GM21390 (cell line): Measurements from ENCODE around the gene TBXT.
"Not testable (repeated sequence)": the region's sequence is repeated elsewhere in the genome, so short reads cannot be mapped to it uniquely, and the experiment has no call there.

Experiments
- ATAC-seq: cut with Tn5 transposase; IDR thresholded peaks from one replicate; pipeline ENCODE4 v1.9.1; 2021; ENCODE audit not compliant: unreplicated experiment

Gene TBXT

DNA sequence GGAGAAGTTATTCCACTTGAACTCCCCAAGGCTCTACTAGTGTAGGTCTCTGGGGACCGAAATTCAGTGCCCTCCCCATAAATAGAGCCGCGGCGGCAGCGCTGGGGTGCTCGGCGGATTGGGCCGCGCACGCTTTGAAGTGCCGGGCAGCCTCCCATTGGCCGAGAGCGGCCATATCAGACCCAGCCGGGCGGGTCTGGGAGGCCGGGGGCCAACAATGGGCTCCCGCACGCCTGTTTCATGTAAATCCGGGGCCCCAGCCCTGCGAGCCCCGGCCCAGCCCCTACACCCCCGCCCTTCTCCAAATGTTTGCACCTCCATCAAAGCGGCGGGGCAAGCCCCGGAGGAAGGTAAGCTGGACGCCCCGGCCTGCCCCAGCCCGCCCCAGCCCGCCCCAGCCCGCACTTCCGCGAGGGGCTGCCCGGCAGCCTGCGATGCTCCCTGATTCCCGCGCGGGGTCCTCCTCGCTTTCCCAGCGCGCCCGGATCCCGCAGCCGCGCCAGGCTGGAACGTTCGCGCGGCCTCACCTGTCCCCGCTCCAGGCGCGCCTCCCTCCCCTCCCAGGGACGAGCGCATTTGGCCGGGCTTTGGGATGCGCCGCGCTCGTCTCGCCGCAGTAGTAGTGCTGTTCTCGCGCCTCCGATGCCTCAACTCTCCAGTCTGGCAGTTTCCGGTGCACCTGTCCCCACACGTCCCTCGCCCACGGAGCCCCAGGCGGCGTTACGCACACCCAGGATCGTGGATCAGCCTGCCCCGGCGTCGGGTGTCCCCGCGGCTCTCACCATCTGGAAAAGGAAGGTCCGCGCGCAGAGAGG is at the start of gene TBXT:
TSS of gene TBXT (minus strand) at position 51 of the 815 bp plus-strand sequence. CDS start 260 bp downstream, outside the sequence.
- ATAC-seq, result no peak

DNA sequence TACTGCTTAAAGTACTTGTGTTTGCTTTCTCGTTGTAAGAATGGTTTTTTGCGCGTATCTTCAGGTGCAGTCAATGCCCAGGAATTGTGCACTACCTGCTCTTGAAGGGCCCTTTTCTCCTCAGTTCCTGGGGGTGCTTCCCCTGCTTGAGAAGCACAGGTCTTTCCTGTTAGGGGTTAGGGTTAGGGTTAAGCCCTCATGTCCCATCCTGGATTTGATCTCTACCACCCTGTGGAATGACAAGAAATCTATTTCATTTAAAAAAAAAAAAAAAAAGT is 39.6 kb upstream of the TBXT start:
- ATAC-seq, result no peak

- no peak for ATAC-seq
These were observed 39.0 kb upstream of the TBXT start for GRCh38 chr6:166206510-166207283.

DNA sequence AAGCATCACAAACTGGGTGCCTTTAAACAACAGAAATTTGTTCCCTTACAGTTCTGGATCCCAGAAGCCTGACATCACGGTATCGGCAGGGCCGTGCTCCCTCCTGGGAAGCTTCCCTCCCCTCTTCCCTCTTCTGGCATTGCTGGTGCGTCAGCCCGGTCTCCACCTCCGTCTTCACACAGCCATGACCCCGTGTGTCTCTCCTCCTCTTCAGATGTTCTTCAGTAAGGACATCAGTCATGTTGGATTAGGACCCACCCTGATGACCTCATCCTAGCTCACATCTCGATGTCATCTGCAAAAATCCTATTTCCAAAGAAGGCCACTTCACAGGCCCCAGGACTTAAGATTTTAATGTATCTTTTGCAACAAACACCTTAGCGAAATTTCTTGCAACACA is 38.4 kb upstream of the TBXT start:
- no peak for ATAC-seq

- no peak for ATAC-seq
These were observed 37.4 kb upstream of the TBXT start for GRCh38 chr6:166204852-166205650.

- no peak for ATAC-seq
These were observed 36.1 kb upstream of the TBXT start for GRCh38 chr6:166203641-166204222.

- ATAC-seq, result no peak
These were observed 35.5 kb upstream of the TBXT start for GRCh38 chr6:166203003-166203640.

GRCh38 chr6:166202321-166202733 is 34.7 kb upstream of the TBXT start:
- ATAC-seq, result peak; percentile 82

- peak; percentile 13 for ATAC-seq
These were observed 34.2 kb upstream of the TBXT start for GRCh38 chr6:166201878-166202277.

- ATAC-seq, result no peak
These were observed 29.7 kb upstream of the TBXT start for GRCh38 chr6:166197361-166197760.

DNA sequence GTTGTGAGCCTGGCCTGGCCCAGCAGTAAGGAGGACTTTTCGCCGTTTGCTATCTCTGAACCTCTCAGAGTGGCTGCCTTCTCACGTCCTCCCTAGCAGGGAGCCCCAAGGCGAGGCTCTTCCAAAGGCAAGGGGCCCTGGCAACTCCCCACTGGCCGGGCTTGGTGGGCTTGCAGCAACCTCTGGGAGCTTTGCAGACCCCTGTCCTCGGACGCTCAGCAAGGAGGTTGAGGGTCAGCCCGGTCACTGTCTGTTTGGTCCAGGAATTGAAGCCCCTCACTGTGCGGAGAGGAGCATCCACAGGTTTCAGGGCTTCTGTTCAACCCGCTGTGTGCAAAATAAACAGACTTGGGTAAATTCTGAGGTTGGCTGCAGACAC is 28.2 kb upstream of the TBXT start:
- ATAC-seq, result no peak

DNA sequence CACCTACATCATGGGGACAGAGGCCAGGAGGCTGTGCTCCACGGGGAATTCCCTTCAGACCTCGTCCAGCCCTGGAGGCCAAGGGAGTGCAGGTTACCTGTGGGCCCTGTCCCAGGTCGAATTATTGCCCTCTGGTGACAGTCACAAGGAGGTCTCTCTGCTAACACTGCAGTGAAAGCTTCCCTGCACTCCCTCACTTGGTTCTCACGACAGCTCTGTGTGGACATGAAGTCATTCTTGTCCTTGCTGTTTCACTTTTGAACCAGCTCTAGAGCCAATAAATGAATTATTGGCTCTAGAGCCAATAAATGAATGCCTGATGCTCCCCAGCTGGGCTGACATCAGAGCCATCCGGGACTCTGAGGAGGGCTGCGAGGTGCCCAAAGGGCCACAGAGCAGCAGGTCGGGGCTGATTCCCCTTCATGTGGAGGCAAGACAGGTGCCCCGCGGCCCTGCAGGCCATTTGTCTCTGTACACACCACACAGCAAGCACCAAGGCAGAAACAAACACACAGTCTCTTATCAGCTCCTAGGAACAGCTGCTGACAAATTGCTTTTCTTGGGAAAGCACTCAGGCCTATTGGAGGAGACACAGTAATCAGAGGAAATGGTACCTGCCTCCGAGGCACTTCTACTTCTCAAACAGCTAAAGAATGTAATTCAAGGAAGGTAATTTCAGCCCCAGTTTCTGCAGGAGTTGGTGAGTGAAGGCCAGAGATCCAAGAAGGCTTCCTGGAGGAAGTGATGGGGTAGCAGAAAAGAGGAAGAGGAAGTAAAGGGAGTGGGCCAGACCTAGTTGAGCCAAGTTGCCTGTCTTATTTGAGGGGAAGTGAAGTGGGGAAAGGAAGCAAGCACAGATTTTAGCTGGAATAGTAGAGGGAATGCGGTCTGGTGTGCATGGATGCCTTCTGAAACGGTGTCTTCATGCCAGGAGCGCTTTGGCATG is 27.5 kb upstream of the TBXT start:
- no peak for ATAC-seq

DNA sequence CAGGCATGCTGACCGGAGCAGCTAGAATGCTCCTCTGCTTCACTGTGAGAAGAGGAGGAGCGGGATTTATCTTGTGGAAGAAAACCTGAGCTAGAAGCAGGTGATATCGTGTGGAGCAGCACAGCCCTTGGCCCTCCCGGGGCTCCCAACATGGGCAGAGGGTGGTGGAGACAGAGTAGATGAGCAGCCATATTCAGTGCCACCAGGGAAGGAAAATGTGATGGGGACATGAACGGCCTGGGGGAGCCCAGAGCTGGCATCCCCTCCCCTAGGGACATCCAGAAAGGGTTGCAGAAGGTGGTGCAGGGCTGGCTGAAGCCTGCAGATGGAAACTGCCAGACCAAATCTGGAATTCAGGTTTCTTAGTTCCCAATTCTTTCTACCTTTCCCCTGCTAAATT is 24.9 kb upstream of the TBXT start:
- ATAC-seq, result no peak

- ATAC-seq, result no peak
These were observed 24.5 kb upstream of the TBXT start for GRCh38 chr6:166192136-166192535.

DNA sequence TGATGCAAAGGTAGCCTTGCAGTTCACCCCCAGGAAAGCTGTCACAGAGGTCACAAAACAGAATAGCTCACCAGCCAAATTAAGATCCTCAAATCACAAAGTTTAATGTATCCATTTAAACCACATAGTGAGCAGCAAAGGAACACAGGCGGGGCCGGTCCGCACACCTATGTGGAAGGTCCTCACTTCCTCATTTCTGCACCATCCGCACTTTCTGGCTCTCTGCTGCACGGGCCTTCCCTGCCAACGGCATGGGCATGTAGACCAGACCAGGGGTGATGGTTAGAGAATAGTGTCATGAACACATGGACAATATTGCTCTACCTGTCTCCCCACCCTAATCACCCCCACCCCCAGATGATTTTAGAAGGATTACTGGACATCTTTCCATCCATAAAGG is 12.1 kb upstream of the TBXT start:
- no peak for ATAC-seq

GRCh38 chr6:166176106-166176505 is 8.5 kb upstream of the TBXT start:
- ATAC-seq, result no peak

- not testable (repeated sequence) for ATAC-seq
These were observed 7.4 kb upstream of the TBXT start for GRCh38 chr6:166175093-166175492.

GRCh38 chr6:166174031-166174430 is 6.4 kb upstream of the TBXT start:
- ATAC-seq, result peak; percentile 48

- ATAC-seq, result peak; percentile 53
These were observed 5.8 kb upstream of the TBXT start for GRCh38 chr6:166173281-166173951.
